IPS DF 19.7 (cell line): ENCODE results near the gene LHPP.

Experiments used
- DNase-seq: peaks from one replicate; pipeline ENCODE4 v3.0.0-alpha.2; 2013; ENCODE audit warnings: low read depth, low spot score

The LHPP gene

GRCh38 chr10:124520558-124521428, 59.2 kb downstream of the LHPP start:
- no peak for DNase-seq

- DNase-seq, result no peak
Measured at GRCh38 chr10:124521429-124521871, 59.8 kb downstream of the LHPP start.

- no peak for DNase-seq
Measured at GRCh38 chr10:124522131-124522932, 60.7 kb downstream of the LHPP start.

DNA sequence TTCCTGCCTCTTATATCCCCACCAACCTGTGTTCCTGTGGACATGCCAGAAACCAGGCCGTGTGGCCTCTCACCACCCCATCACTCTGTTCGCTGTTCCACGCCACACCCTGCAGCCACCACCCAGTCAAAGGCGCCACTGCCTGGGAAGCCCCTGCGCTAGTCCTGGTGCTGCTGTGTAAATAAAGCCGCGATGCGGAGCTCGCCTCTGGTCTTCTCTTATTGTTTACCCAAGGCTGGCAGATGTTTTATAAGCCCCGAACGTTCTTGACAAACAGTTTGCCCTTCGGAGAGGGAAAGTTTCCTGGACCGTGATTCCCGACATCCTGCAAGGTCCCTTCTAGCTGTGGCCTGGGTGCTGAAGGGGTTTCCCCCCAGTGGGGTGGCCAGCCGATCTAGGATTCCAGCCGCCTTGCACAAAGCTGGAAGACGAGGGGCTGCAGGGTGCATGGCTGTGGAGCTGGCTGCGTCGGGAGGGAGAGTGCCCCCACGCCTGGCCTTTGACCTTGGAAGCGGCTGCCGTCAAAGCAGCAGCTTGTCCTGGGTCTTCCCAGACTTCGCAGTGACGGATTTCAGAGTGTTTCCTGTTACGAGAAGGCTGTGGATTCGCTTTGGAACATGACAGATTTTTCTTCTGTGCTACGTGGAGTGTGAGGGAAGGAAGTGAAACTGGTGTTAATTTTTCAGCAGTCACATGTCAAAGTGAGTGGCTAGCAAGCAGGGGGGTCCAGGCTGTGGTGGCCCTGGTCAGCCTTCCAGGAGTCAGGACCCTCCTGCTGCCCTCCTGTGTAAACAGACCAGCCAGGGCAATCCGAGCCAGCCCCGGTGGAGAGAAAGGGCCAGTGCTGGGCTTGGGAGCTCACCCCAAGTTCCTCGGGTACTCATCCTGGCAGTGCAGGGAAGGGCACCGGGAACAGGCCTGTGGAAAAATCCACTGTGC, 61.6 kb downstream of the LHPP start:
- DNase-seq, result no peak

DNA sequence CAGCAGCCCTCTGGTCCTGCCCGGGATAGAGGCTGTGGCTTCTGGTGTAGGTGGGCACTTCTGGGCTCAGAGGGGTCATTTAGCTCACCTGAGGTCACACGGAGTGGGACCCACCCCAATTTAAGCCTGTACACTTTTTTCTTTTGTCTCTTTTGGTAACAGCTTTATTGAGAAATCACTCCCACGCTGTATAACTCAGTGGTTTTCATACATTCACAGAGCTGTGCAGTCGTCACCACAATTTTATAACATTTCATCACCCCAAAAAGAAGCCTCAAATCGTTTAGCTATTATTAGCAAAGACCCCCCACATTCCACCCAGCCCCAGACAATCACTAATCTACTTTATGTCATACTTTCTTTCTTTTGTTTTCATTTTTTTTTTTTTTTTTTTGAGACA, 62.3 kb downstream of the LHPP start:
- DNase-seq, result no peak

GRCh38 chr10:124524991-124525653, 63.5 kb downstream of the LHPP start:
- DNase-seq, result no peak

DNA sequence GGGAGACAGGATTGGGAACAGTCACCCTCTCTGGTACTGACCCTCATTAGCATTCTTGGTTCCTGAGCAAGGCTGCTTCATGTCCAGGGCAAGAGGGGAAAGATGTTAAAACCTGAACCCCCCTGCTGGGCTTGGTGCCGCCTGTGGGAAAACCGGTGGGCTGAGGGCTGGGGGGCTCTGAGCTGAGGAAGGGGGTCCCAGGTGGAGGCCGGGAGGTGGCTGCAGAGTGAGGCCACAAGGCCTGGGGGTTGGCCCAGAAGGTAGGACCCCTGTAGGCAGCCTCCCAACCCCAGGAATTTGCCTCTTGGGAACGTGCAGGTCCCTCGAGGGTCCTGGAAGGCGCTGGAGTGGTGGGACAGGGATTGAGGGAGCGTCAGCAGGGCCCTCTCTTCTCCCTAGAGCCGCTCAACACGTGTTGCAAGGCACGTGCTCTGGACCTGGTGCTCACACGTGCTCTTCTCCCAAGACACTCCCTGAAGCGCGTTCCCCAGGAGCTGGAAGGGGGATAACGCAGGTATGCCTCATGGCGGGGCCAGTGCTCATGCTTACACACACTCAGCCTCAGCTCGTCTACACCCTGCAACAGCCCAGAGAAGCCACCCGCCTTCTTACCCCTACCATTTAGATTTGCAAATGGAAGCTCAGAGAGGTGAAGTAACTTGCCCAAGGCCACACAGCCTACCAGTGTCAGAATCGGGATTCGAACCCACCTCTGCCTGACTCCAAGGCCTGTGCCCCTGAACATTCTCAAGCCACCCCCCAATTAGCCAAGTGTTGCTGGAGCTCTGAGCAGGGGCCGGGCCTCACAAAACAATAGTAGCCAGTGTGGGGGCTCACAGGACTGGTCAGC, 64.4 kb downstream of the LHPP start:
- DNase-seq, result no peak

DNA sequence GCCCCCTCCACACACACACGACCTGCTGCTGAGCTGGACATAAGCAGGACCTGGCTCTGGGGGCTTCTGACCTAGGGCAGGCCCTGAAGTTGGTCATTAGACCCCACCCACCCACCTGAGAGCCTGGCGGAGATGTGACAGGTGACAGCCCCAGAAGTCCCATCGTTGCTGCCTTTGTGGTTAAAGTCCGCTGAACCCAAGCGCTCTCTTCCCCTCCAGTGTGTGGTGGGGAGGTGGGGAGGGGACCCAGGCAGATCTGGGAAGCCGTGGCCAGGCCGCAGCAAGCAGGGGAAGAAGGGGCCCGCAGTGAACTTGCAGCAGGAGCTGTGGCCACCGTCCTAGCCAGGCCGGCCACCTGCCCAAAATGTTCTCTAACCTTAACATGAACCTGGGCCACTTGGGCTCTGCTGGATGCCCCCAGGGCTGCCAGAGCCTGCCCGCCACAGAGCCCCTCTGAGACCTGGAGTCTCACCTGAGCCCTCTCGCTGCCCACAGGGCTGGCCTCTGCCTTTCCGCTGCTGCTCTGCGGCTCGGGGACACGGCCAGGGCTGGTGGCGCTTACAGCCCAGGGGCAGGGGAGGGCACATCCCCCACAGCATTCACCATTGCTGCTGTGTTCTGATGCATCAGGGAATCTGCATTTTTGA, 65.1 kb downstream of the LHPP start:
- DNase-seq, result no peak

DNA sequence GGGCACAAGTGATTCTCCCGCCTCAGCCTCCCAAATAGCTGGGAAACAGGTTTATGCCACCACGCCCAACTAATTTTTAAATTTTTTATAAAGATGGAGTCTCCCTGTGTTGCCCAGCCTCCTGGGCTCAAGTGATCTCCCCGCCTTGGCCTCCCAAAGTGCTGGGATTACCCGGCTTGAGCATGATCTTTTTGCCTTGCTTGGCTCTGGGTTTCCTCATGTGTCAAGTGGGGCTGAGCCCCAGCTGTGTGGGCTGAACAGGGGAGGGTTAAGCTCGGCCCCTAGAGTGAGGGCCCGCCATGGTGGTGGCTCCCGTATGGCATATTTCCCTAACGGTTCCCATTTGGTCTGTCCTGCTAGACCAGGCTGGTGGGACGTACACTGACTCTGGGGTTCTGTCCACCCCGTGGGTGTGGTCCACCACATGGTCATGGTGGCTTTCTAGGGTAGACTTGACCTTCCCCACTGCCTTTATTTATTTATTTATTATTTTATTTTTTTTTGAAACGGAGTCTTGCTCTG, 66.3 kb downstream of the LHPP start:
- DNase-seq, result no peak

DNA sequence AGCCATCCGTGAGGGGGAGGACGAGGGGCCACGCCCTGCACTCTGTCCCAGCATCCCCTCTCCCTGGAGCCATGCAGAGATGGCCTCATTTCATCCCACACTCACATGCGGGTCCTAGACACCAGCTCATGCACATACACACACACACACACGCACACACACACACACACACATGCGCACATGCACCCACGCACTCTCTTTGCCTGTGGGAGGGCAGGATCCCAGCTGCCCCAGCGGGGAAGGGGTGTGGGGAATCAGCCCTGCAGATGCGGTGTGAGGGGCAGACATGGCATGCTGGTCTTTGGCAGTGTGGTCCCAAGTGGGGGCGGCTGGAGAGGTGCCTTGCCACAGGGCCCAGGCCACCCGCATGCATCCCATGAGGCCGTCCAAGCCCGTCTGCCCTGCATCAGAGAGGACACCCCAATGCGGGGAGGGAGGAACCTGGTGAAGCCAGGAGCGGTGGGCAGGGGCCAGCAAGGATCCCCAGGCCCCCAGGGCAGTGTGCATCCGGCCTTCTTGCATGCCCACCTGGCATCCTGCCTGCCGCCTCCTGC, 68.1 kb downstream of the LHPP start:
- no peak for DNase-seq

GRCh38 chr10:124530215-124530665, 68.6 kb downstream of the LHPP start:
- no peak for DNase-seq

GRCh38 chr10:124530816-124531215, 69.2 kb downstream of the LHPP start:
- no peak for DNase-seq

DNA sequence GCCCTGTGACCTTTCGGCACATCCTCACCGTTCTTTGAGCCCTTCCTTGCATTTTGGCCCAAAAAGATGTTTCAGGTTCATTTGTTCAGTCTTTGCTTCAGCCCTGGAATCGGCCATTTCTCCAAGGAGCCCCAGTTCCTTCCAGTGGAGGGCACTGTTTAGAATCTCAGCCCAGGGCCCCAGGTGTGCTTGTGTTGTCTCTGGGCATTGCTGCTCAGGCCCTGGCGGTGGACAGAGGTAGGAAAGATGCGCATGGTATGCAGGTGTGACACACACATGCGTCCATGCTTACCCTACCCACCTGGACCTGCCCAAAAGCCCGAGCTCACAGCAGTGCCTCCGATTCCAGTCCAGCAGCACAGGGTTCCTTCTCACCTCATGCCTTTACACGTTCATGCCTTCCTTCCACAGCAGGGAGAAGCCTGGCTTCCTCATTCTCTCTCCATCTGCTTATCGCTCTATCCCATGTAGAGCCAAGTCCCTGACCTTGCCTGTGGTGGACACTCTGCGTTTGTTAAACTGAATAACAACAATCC, 70.6 kb downstream of the LHPP start:
- no peak for DNase-seq

GRCh38 chr10:124532788-124533187, 71.2 kb downstream of the LHPP start:
- DNase-seq, result no peak

GRCh38 chr10:124533266-124533665, 71.6 kb downstream of the LHPP start:
- DNase-seq, result no peak

- DNase-seq, result no peak
Measured at GRCh38 chr10:124534231-124534798, 72.7 kb downstream of the LHPP start.

GRCh38 chr10:124534826-124535601, 73.4 kb downstream of the LHPP start:
- no peak for DNase-seq
